ENCODE results near the gene LRRC8D.

The LRRC8D gene

GRCh38 chr1:89816366-89816765 is 4.5 kb upstream of the LRRC8D start:
- H3K27me3 ChIP-seq (replicated peaks; ENCODE audit: control insufficient read depth, insufficient read depth, low read length) = no peaks in the 10 kb centered on the region
- H3K36me3 ChIP-seq (ENCODE audit: control insufficient read depth, insufficient read depth, low read length) = no peaks in the 10 kb centered on the region
- DNase-seq (ENCODE audit: extremely low read depth, insufficient read length) = no peak
- TF ChIP-seq CTCF (IDR thresholded peaks at IDR 0.05; ENCODE audit: insufficient read depth, low read length, poor library complexity, severe bottlenecking) = no peak
- no peak overlapping the region for H3K4me3 ChIP-seq (replicated peaks; ENCODE audit: low read depth, low read length)

GRCh38 chr1:89821322-89822108 is 683 bp downstream of the LRRC8D start:
- TF ChIP-seq CTCF (IDR thresholded peaks at IDR 0.05; ENCODE audit: insufficient read depth, low read length, poor library complexity, severe bottlenecking) = no peak
- peak overlapping the region; percentile 66 for H3K4me3 ChIP-seq (replicated peaks; ENCODE audit: low read depth, low read length)
- no peaks in the 10 kb centered on the region for H3K36me3 ChIP-seq (ENCODE audit: control insufficient read depth, insufficient read depth, low read length)
- no peaks in the 10 kb centered on the region for H3K27me3 ChIP-seq (replicated peaks; ENCODE audit: control insufficient read depth, insufficient read depth, low read length)
- DNase-seq (ENCODE audit: extremely low read depth, insufficient read length) = peak; percentile 88

DNA sequence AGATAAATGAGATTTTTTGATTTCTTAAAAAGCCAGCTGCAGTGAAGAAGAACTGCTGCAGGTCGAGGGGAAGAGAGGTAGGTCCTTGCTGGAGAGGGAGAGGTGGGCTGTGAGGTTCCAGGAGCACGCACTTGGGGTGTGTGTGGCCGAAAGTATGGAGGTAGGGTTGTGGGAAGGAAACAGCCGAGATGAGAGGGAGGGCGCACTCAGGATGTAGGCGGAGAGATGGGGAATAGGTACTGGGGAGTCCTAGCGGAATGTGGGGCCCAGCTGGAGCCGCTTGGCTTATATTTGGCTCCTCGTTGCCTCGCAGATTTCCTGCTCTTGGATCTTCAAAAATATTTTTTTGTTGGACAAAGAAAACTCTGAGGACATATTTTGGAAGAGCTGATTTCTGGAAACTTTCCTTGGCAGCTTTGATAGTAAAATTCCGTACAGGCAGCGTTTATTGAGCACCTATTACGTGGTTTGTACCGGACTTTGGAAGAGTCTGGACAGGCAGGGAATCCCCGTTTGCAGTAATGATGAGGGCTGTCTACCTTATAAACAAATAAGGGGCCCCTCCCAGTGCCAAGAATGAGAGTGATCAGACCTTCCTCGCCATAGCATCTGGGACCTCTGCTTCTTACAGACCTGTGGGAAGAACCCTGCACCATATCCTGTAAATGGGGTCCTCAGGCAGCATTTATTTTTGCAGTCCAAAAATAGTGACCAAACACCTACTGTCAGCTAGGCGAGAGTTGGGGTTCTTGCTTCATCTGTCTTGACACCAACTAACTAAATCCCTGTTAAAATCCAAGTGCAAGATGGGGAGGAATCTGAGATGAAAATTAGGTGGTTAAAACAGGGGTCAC is 1.5 kb downstream of the LRRC8D start:
- Histone ChIP-seq H3K36me3 (ENCODE audit: control insufficient read depth, insufficient read depth, low read length) (no peaks in the 10 kb centered on the region), H3K27me3 (replicated peaks; ENCODE audit: control insufficient read depth, insufficient read depth, low read length) (no peaks in the 10 kb centered on the region), H3K4me3 (replicated peaks; ENCODE audit: low read depth, low read length) (peak overlapping the region; percentile 66)
- TF ChIP-seq CTCF (IDR thresholded peaks at IDR 0.05; ENCODE audit: insufficient read depth, low read length, poor library complexity, severe bottlenecking) = no peak
- DNase-seq (ENCODE audit: extremely low read depth, insufficient read length) = no peak

GRCh38 chr1:89822999-89823628 is 2.3 kb downstream of the LRRC8D start:
- TF ChIP-seq CTCF (IDR thresholded peaks at IDR 0.05; ENCODE audit: insufficient read depth, low read length, poor library complexity, severe bottlenecking) = no peak
- Histone ChIP-seq H3K4me3 (replicated peaks; ENCODE audit: low read depth, low read length) (no peak overlapping the region), H3K27me3 (replicated peaks; ENCODE audit: control insufficient read depth, insufficient read depth, low read length) (no peaks in the 10 kb centered on the region), H3K36me3 (ENCODE audit: control insufficient read depth, insufficient read depth, low read length) (no peaks in the 10 kb centered on the region)
- no peak for DNase-seq (ENCODE audit: extremely low read depth, insufficient read length)

DNA sequence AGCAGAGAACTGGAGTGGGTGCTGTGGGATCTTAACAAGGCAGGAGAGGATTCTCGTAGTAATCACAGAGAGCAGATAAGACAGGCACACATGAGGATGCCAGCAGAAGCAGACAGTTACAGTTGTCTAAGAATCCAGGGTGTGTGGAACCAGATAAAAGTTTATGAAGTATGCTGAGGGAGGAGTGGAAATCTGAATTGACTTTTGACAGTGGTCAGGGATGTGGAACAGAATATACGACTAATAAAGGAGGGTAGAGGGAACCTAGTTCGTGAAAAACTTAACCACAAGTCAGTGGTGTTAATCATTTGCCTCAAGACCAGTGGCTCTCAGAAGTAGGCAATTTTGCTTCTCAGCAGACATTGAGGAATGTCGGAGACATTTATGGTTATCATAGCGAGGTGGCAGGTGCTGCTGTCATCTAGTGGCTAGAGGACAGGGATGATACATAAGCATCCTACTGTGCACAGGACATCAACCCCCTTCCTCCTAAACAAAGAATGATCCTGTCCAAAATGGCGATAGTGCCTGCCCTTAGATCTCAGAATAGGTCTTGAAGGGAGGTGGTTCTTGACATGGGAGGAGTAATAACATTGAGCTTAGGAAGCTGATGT is 3.0 kb downstream of the LRRC8D start:
- H3K4me3 ChIP-seq (replicated peaks; ENCODE audit: low read depth, low read length) = no peak overlapping the region
- H3K27me3 ChIP-seq (replicated peaks; ENCODE audit: control insufficient read depth, insufficient read depth, low read length) = no peaks in the 10 kb centered on the region
- DNase-seq (ENCODE audit: extremely low read depth, insufficient read length) = no peak
- H3K36me3 ChIP-seq (ENCODE audit: control insufficient read depth, insufficient read depth, low read length) = no peaks in the 10 kb centered on the region
- no peak for TF ChIP-seq CTCF (IDR thresholded peaks at IDR 0.05; ENCODE audit: insufficient read depth, low read length, poor library complexity, severe bottlenecking)
